Lower lobe of right lung (tissue), 2 donors: Measurements from ENCODE around the gene KIAA0825. TPM values are rescaled to one million over a fixed set of nuclear protein-coding genes. Genes with fewer than 3 reads are reported as not detected.

Experiments used
- ATAC-seq, 2 donors: fragments of 200-7000 bp; cut with Tn5 transposase; one replicate each; pipeline ENCODE4 v1.9.1; 2020 to 2022; ENCODE audit warnings: mild to moderate bottlenecking in 2 of 2, moderate library complexity in 2 of 2
- DNase-seq: peaks from one replicate; pipeline ENCODE4 v3.0.0-alpha.2; 2020
- H3K27ac ChIP-seq: fragments of 200-600 bp; one replicate; pipeline ENCODE4 v1.8.0; 2022
- H3K27me3 ChIP-seq: fragments of 200-600 bp; one replicate; pipeline ENCODE4 v1.8.0; 2022; ENCODE audit warnings: low read depth
- H3K36me3 ChIP-seq: fragments of 200-600 bp; one replicate; pipeline ENCODE4 v1.8.0; 2022; ENCODE audit warnings: mild to moderate bottlenecking
- H3K4me1 ChIP-seq: fragments of 200-600 bp; one replicate; pipeline ENCODE4 v1.8.0; 2022
- H3K4me3 ChIP-seq: fragments of 200-600 bp; one replicate; pipeline ENCODE4 v1.8.0; 2022; ENCODE audit warnings: mild to moderate bottlenecking
- H3K9me3 ChIP-seq: fragments of 200-600 bp; one replicate; pipeline ENCODE4 v1.8.0; 2022
- CTCF ChIP-seq: fragments of 200-600 bp; IDR thresholded peaks from one replicate; pipeline ENCODE4 v1.8.0; 2022; ENCODE audit warnings: antibody characterized with exemption, mild to moderate bottlenecking
- intact Hi-C: fragments of 100-400 bp; cut with DNase I; formaldehyde crosslinking; loops from one replicate; pipeline ENCODE4 v1.11.0; 2022
- total RNA-seq: library from RNA; stranded (reverse); fragmentation: NEBNext Ultra II Directional; extraction: Animal tissue kit (Norgen Biotek cat#: 25700); gene quantifications from one replicate; pipeline ENCODE4 v1.2.1, GENCODE V29; 2021
- donor health status: DM: no; HTN: yes; CAD: no; lungs with severe emphysema.

The KIAA0825 gene
- total RNA-seq, 1 donor from 2014 or later = 5.5 TPM

GRCh38 chr5:94627191-94627590 is 8.8 kb upstream of the KIAA0825 start:
- TF ChIP-seq CTCF = no peak
- ATAC-seq = no peak
- H3K27ac ChIP-seq = no peak overlapping the region

GRCh38 chr5:94623877-94624276 is 5.5 kb upstream of the KIAA0825 start:
- peaks cover 10% of the 10 kb centered on the region for H3K4me1 ChIP-seq
- ATAC-seq (no peak), DNase-seq (no peak)
- intact Hi-C loops = no loop called here
- H3K4me3 ChIP-seq = no peak overlapping the region
- H3K36me3 ChIP-seq = no peaks in the 10 kb centered on the region
- no peak for TF ChIP-seq CTCF
- no peaks in the 10 kb centered on the region for H3K27me3 ChIP-seq
- no peaks in the 10 kb centered on the region for H3K9me3 ChIP-seq
- H3K27ac ChIP-seq = no peak overlapping the region

More at GRCh38 chr5:94627191-94627590, 8.8 kb upstream of the KIAA0825 start:
- no peak for DNase-seq
- H3K9me3 ChIP-seq = no peaks in the 10 kb centered on the region
- peaks cover 11% of the 10 kb centered on the region for H3K36me3 ChIP-seq
- no peak overlapping the region for H3K4me3 ChIP-seq
- no peaks in the 10 kb centered on the region for H3K27me3 ChIP-seq
- intact Hi-C loops = no loop called here
- H3K4me1 ChIP-seq = no peaks in the 10 kb centered on the region

- Histone ChIP-seq H3K4me1 (peaks cover 10% of the 10 kb centered on the region), H3K9me3 (no peaks in the 10 kb centered on the region), H3K36me3 (no peaks in the 10 kb centered on the region), H3K27me3 (no peaks in the 10 kb centered on the region), H3K4me3 (no peak overlapping the region), H3K27ac (no peak overlapping the region)
- no peak for DNase-seq
- intact Hi-C loops = no loop called here
- no peak for ATAC-seq
- no peak for TF ChIP-seq CTCF
Observed at GRCh38 chr5:94623011-94623410, 4.6 kb upstream of the KIAA0825 start.

GRCh38 chr5:94621763-94622162 is 3.4 kb upstream of the KIAA0825 start:
- Histone ChIP-seq H3K27me3 (no peaks in the 10 kb centered on the region), H3K4me1 (peaks cover 20% of the 10 kb centered on the region), H3K27ac (no peak overlapping the region), H3K36me3 (no peaks in the 10 kb centered on the region), H3K4me3 (no peak overlapping the region), H3K9me3 (no peaks in the 10 kb centered on the region)
- TF ChIP-seq CTCF = no peak
- no peak for DNase-seq
- intact Hi-C loops = no loop called here
- no peak for ATAC-seq

- Histone ChIP-seq H3K27ac (no peak overlapping the region), H3K4me1 (peaks cover 26% of the 10 kb centered on the region), H3K36me3 (no peaks in the 10 kb centered on the region), H3K27me3 (no peaks in the 10 kb centered on the region), H3K9me3 (no peaks in the 10 kb centered on the region), H3K4me3 (no peak overlapping the region)
- intact Hi-C loops = no loop called here
- no peak for DNase-seq
- no peak for TF ChIP-seq CTCF
- ATAC-seq = no peak
Observed at GRCh38 chr5:94620256-94620655, 1.9 kb upstream of the KIAA0825 start.

- intact Hi-C loops = no loop called here
- Histone ChIP-seq H3K4me3 (peak overlapping the region; percentile 84), H3K27me3 (no peaks in the 10 kb centered on the region), H3K9me3 (no peaks in the 10 kb centered on the region), H3K36me3 (no peaks in the 10 kb centered on the region), H3K4me1 (peaks cover 26% of the 10 kb centered on the region), H3K27ac (peak overlapping the region; percentile 88)
- ATAC-seq (peak; percentile 90 to 91), DNase-seq (peak; percentile 83)
- TF ChIP-seq CTCF = no peak
Observed at GRCh38 chr5:94618029-94618492, 343 bp downstream of the KIAA0825 start.
